Osteoblast (primary cell): Measurements from ENCODE around the gene VWCE. TPM values are rescaled to one million over a fixed set of nuclear protein-coding genes. Genes with fewer than 3 reads are reported as not detected.

Experiments used
- DNase-seq: peaks from one replicate; pipeline ENCODE4 v3.0.0; 2011; ENCODE audit warnings: low spot score, mixed read lengths; ENCODE audit not compliant: insufficient read length; ENCODE audit errors: missing footprints
- H2AFZ ChIP-seq: 2 replicates; pipeline ENCODE4 v1.6.0; 2011; ENCODE audit warnings: mild to moderate bottlenecking, low read length
- H3K27ac ChIP-seq: 2 replicates; pipeline ENCODE4 v1.5.1; 2011; ENCODE audit warnings: mild to moderate bottlenecking, low read depth, low read length, moderate library complexity
- H3K27me3 ChIP-seq: 2 replicates; pipeline ENCODE4 v1.6.0; 2012; ENCODE audit warnings: mild to moderate bottlenecking, control low read depth, inconsistent platforms, low read length, moderate library complexity; ENCODE audit not compliant: insufficient read depth
- H3K36me3 ChIP-seq: 2 replicates; pipeline ENCODE4 v1.5.1; 2011; ENCODE audit warnings: mild to moderate bottlenecking, low read length, control low read depth, moderate library complexity; ENCODE audit not compliant: insufficient read depth
- H3K4me1 ChIP-seq: 2 replicates; pipeline ENCODE4 v1.5.1; 2011; ENCODE audit warnings: mild to moderate bottlenecking, low read length, control low read depth, moderate library complexity; ENCODE audit not compliant: insufficient read depth
- H3K4me2 ChIP-seq: 2 replicates; pipeline ENCODE4 v1.6.0; 2011; ENCODE audit warnings: mild to moderate bottlenecking, low read length; ENCODE audit not compliant: insufficient read depth
- H3K4me3 ChIP-seq: fragments of 200-600 bp; sonication (generic); 3 replicates; pipeline ENCODE4 v1.5.1; 2012; ENCODE audit warnings: mild to moderate bottlenecking, low read length, inconsistent platforms; ENCODE audit not compliant: insufficient read depth
- H3K79me2 ChIP-seq: 2 replicates; pipeline ENCODE4 v1.6.0; 2012; ENCODE audit warnings: mild to moderate bottlenecking, low read length, control low read depth, inconsistent platforms; ENCODE audit not compliant: insufficient read depth
- H3K9me3 ChIP-seq: 2 replicates; pipeline ENCODE4 v1.5.1; 2011; ENCODE audit warnings: low read depth, low read length, control low read depth
- H4K20me1 ChIP-seq: 2 replicates; pipeline ENCODE4 v1.6.0; 2012; ENCODE audit warnings: mild to moderate bottlenecking, low read length, control low read depth; ENCODE audit not compliant: insufficient read depth
- CTCF ChIP-seq: IDR thresholded peaks from 2 replicates; pipeline ENCODE4 v1.5.1; 2011; ENCODE audit warnings: mild to moderate bottlenecking, low read depth, low read length, moderate library complexity; ENCODE audit errors: extremely low read depth
- total RNA-seq: library from RNA; depleted of rRNA; stranded (reverse); fragments of >200 nt; gene quantifications from 2 replicates; pipeline ENCODE4 v1.2.3, GENCODE V29; 2012

The VWCE gene
- total RNA-seq, 1 donor, result 4.7 TPM

DNA sequence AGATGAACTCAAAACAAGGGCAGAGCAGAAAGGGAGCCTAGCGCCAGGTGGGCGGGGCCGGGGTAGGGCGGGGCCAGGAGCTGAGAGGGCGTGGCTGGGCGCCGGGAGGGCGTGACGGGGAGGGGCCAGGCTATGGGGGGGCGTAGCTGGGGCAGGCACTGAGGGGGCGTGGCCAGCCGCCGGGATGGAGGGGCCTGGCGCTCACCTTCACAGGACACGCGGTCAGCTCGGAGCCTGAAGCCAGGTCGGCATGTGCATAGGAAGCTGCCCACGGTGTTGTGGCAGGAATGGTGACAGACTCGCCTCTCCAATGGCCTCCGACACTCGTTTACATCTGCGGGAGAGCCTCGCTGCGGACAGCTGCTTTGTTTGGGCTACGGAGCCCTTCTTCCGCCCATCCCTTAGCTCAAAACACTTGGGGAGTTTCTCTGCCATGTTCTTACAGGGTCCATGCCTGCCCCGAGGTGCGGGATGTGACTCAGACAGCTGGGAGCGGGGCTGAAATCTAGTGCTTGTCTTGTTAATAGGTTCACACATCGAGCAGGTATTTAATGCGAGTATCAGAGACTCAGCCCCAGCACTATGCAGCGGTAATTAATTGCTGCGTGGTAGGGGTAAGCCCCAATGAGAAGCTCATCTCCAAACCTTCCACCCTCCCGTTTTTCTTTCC is 13.4 kb downstream of the VWCE start:
- Histone ChIP-seq H3K4me1 (peaks cover 3% of the 10 kb centered on the region), H3K36me3 (peaks cover 20% of the 10 kb centered on the region), H2AFZ (no peak overlapping the region), H3K9me3 (no peaks in the 10 kb centered on the region), H3K79me2 (no peaks in the 10 kb centered on the region), H3K4me3 (peak overlapping the region; percentile 61), H3K4me2 (peak overlapping the region; percentile 79), H4K20me1 (peaks cover 2% of the 10 kb centered on the region), H3K27ac (no peak overlapping the region), H3K27me3 (peaks cover 9% of the 10 kb centered on the region)
- peak; percentile 96 for DNase-seq
- TF ChIP-seq CTCF, result no peak

- TF ChIP-seq CTCF, result no peak
- peak overlapping the region; percentile 79 for H3K4me2 ChIP-seq
Observed at GRCh38 chr11:61280883-61281580, 14.1 kb downstream of the VWCE start.

DNA sequence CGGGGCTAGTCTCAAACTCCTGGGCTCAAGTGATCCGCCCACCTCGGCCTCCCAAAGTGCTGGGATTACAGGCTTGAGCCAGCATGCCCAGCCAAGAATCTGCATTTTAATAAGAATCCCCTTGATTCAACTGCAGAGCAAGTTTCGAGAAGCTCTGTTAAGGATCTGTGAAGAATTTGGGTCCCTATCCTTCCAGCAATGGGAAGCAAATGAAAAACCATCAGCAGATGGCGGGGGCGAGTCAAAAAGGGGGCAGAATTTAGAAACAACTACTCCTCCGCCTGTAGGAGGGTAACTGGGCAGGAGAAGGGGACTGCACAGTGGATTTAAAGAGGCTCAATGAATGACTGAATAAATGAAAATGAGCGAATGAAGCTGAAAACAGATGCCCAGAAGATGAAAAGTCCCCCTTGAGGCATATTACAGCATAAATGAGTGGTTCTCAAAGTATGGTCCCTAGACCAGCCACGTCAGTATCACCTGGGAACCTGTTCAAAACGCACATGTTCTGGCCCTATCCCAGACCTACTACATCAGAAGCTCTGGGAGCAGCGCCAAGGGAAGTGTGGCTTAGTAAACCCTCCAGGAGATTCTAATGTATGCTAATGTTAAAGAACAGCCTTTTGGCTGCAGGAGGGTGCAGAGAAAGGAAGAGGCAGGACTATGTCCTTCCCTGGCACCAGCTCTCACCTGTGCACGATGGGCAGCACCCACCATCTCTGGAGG is 15.0 kb downstream of the VWCE start:
- Histone ChIP-seq H2AFZ (no peak overlapping the region), H3K79me2 (no peaks in the 10 kb centered on the region), H3K27me3 (peaks cover 9% of the 10 kb centered on the region), H3K9me3 (no peaks in the 10 kb centered on the region), H3K27ac (no peak overlapping the region), H3K36me3 (peaks cover 15% of the 10 kb centered on the region), H4K20me1 (peaks cover 4% of the 10 kb centered on the region), H3K4me1 (peaks cover 3% of the 10 kb centered on the region), H3K4me2 (no peak overlapping the region), H3K4me3 (no peak overlapping the region)
- DNase-seq, result peak; percentile 49
- TF ChIP-seq CTCF, result no peak

More at GRCh38 chr11:61280883-61281580, 14.1 kb downstream of the VWCE start:
- H3K36me3 ChIP-seq, result peaks cover 19% of the 10 kb centered on the region
- H3K79me2 ChIP-seq, result no peaks in the 10 kb centered on the region
- H3K4me3 ChIP-seq, result peak overlapping the region; percentile 61
- H3K27me3 ChIP-seq, result peaks cover 9% of the 10 kb centered on the region
- H3K4me1 ChIP-seq, result peaks cover 3% of the 10 kb centered on the region
- H2AFZ ChIP-seq, result no peak overlapping the region
- H3K9me3 ChIP-seq, result no peaks in the 10 kb centered on the region
- H3K27ac ChIP-seq, result no peak overlapping the region
- H4K20me1 ChIP-seq, result peaks cover 2% of the 10 kb centered on the region
- no peak for DNase-seq

DNA sequence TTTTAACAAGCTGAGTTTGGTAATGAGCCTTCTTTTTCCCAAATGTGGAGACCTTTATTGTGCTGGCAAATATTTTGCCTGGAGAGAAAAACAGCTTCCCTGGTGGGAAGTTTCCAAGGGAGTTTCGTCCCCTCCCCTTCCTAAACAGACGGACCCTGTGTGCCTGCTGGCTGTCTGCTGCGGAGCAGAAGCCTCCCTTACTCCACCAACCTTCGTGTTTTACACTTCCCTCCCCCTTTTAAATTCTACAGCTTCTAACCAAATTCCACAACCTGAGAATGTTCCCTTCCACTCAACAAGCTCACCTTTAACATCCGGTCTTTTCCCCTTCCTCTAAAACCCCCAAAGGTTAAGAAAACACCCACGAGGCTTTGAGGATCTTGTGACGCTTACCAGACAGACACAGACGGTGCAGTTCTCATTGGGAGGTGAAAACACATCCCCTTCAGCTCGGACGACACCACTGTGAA is 17.1 kb downstream of the VWCE start:
- H3K36me3 ChIP-seq, result peaks cover 3% of the 10 kb centered on the region
- H3K4me1 ChIP-seq, result peaks cover 3% of the 10 kb centered on the region
- peaks cover 4% of the 10 kb centered on the region for H4K20me1 ChIP-seq
- DNase-seq, result no peak
- no peak overlapping the region for H2AFZ ChIP-seq
- H3K4me3 ChIP-seq, result no peak overlapping the region
- H3K4me2 ChIP-seq, result no peak overlapping the region
- no peaks in the 10 kb centered on the region for H3K79me2 ChIP-seq
- no peaks in the 10 kb centered on the region for H3K9me3 ChIP-seq
- peaks cover 9% of the 10 kb centered on the region for H3K27me3 ChIP-seq
- no peak for TF ChIP-seq CTCF
- no peak overlapping the region for H3K27ac ChIP-seq
